K562 (cell line): ENCODE results near the gene CYP11A1. TPM values are rescaled to one million over a fixed set of nuclear protein-coding genes. Genes with fewer than 3 reads are reported as not detected.

Experiments used
- CBFA2T3 ChIP-seq: fragments of 450-650 bp; IDR thresholded peaks from 2 replicates; pipeline ENCODE4 v1.6.1; 2017
- CHD1 ChIP-seq: fragments of 200-600 bp; sonication (generic); IDR thresholded peaks from one replicate; pipeline ENCODE4 v1.6.1; 2012; ENCODE audit warnings: mild to moderate bottlenecking, moderate library complexity, low read length, inconsistent platforms
- ETV5 ChIP-seq: sonication (generic); formaldehyde crosslinking; IDR thresholded peaks from 2 replicates; pipeline ENCODE4 v1.4.0; 2020; ENCODE audit warnings: low read depth, mild to moderate bottlenecking, missing genetic modification reagents
- JUN ChIP-seq, 2 experiments: sonication (generic) in 1 of 2; formaldehyde crosslinking in 1 of 2; IDR thresholded peaks; 2 replicates each; pipeline versions ENCODE4 v1.6.1 to v1.8.0; 2012 to 2022; ENCODE audit warnings: borderline replicate concordance in 2 of 2, mild to moderate bottlenecking in 2 of 2, improper control_type of control experiment in 1 of 2, low read depth in 1 of 2, low read length in 1 of 2, missing genetic modification reagents in 1 of 2
- MAFG ChIP-seq: fragments of 450-650 bp; conservative IDR thresholded peaks from 2 replicates; pipeline ENCODE4 v1.6.1; 2016; ENCODE audit warnings: missing genetic modification characterization, missing compliant biosample characterization
- MEIS2 ChIP-seq: fragments of 450-650 bp; IDR thresholded peaks from 2 replicates; pipeline ENCODE4 v1.6.1; 2014; ENCODE audit warnings: mild to moderate bottlenecking; ENCODE audit not compliant: partially characterized antibody
- MYC ChIP-seq, 2 experiments: fragments of 250-450 bp in 1 of 2; sonication (Bioruptor Pico) in 1 of 2; IDR thresholded peaks; 2 replicates each; pipeline versions ENCODE4 v1.5.1 to v1.6.1; 2012 to 2021; ENCODE audit warnings: low read depth in 2 of 2, borderline replicate concordance in 1 of 2, improper control_type of control experiment in 1 of 2, low read length in 1 of 2, mild to moderate bottlenecking in 1 of 2, moderate library complexity in 1 of 2
- RAD21 ChIP-seq, 2 experiments: fragments of 250-450 bp in 1 of 2; fragments of 450-650 bp in 1 of 2; sonication (Bioruptor Pico) in 1 of 2; formaldehyde crosslinking in 1 of 2; IDR thresholded peaks in 1 of 2; conservative IDR thresholded peaks in 1 of 2; 2 replicates each; pipeline versions ENCODE4 v1.4.0 to v1.8.0; 2020 to 2022; ENCODE audit warnings: mild to moderate bottlenecking in 2 of 2, moderate library complexity in 1 of 2
- RBM25 ChIP-seq: fragments of 200-400 bp; formaldehyde crosslinking; IDR thresholded peaks from 2 replicates; pipeline ENCODE4 v1.6.1; 2018; ENCODE audit warnings: low read length, low read depth, moderate library complexity; ENCODE audit not compliant: severe bottlenecking
- RFX1 ChIP-seq: fragments of 450-650 bp; IDR thresholded peaks from 2 replicates; pipeline ENCODE4 v1.6.1; 2016; ENCODE audit warnings: mild to moderate bottlenecking, moderate library complexity
- SMAD1 ChIP-seq: fragments of 150-350 bp; IDR thresholded peaks from 2 replicates; pipeline ENCODE4 v1.6.1; 2014; ENCODE audit warnings: low read length, low read depth; ENCODE audit not compliant: partially characterized antibody
- SMAD3 ChIP-seq: fragments of 450-650 bp; formaldehyde crosslinking; conservative IDR thresholded peaks from 2 replicates; pipeline ENCODE4 v1.4.0; 2020; ENCODE audit warnings: mild to moderate bottlenecking
- TEAD1 ChIP-seq, 2 experiments: fragments of 450-650 bp in 1 of 2; sonication (generic) in 1 of 2; formaldehyde crosslinking; IDR thresholded peaks; 2 replicates each; pipeline versions ENCODE4 v1.4.0 to v1.8.0; 2020 to 2022; ENCODE audit warnings: mild to moderate bottlenecking in 2 of 2, missing genetic modification reagents in 1 of 2
- USF1 ChIP-seq: sonication (generic); formaldehyde crosslinking; IDR thresholded peaks from 2 replicates; pipeline ENCODE4 v1.9.0; 2022; ENCODE audit warnings: mild to moderate bottlenecking, missing genetic modification reagents
- VEZF1 ChIP-seq: fragments of 200-800 bp; sonication (Bioruptor generic); IDR thresholded peaks from 2 replicates; pipeline ENCODE4 v1.6.1; 2017; ENCODE audit warnings: missing genetic modification characterization, missing compliant biosample characterization
- ZBTB7A ChIP-seq: IDR thresholded peaks from 2 replicates; pipeline ENCODE4 v1.6.1; 2011; ENCODE audit warnings: low read depth, mild to moderate bottlenecking, low read length, moderate library complexity, borderline replicate concordance; ENCODE audit not compliant: control insufficient read depth
- ZKSCAN1 ChIP-seq: fragments of 150-350 bp; IDR thresholded peaks from 2 replicates; pipeline ENCODE4 v1.6.1; 2016; ENCODE audit warnings: low read depth, low read length
- ZNF431 ChIP-seq: sonication (generic); formaldehyde crosslinking; IDR thresholded peaks from 2 replicates; pipeline ENCODE4 v1.8.0; 2022; ENCODE audit warnings: mild to moderate bottlenecking, missing genetic modification reagents
- polyA plus RNA-seq, 8 experiments: library from polyadenylated mRNA; depleted of rRNA in 4 of 8; stranded (reverse) in 5 of 8; unstranded in 3 of 8; fragments of >200 nt; fragmentation: Nextera tagmentation in 2 of 8; fragmentation: Illumina TruSeq in 1 of 8; extraction: Ambion mirVana in 2 of 8; extraction: Trizol in 1 of 8; gene quantifications; 2 replicates each; pipeline versions ENCODE4 v1.2.1 to v1.2.3, GENCODE V29; 2011 to 2014; ENCODE audit warnings: inconsistent platforms in 1 of 8, missing spikeins in 1 of 8
- total RNA-seq, 7 experiments: library from RNA; depleted of rRNA in 6 of 7; stranded (reverse); fragments of >200 nt in 6 of 7; fragmentation: Illumina TruSeq in 2 of 7; extraction: Trizol in 2 of 7; gene quantifications; 2 replicates each; pipeline versions ENCODE4 v1.2.1 to v1.2.3, GENCODE V29; 2011 to 2021; ENCODE audit warnings: low replicate concordance in 1 of 7
- TF ChIP-seq, protein P1 (sequence below): IDR thresholded peaks from 2 replicates; pipeline ENCODE4 v1.6.1; 2011; ENCODE audit warnings: borderline replicate concordance, low read depth, mild to moderate bottlenecking, moderate library complexity, low read length; ENCODE audit not compliant: insufficient read depth, poor library complexity, severe bottlenecking
- TF ChIP-seq, protein P2 (sequence below): fragments of 450-650 bp; IDR thresholded peaks from 2 replicates; pipeline ENCODE4 v1.6.1; 2016; ENCODE audit warnings: low read depth, mild to moderate bottlenecking, moderate library complexity

The CYP11A1 gene
- total and polyA plus RNA-seq, 9 of the 15 experiments (the other 6 are each of a cell fraction or from before 2014, with no cell fraction given), result 0.06 to 0.24 (median 0.10) TPM; not detected in 4

DNA sequence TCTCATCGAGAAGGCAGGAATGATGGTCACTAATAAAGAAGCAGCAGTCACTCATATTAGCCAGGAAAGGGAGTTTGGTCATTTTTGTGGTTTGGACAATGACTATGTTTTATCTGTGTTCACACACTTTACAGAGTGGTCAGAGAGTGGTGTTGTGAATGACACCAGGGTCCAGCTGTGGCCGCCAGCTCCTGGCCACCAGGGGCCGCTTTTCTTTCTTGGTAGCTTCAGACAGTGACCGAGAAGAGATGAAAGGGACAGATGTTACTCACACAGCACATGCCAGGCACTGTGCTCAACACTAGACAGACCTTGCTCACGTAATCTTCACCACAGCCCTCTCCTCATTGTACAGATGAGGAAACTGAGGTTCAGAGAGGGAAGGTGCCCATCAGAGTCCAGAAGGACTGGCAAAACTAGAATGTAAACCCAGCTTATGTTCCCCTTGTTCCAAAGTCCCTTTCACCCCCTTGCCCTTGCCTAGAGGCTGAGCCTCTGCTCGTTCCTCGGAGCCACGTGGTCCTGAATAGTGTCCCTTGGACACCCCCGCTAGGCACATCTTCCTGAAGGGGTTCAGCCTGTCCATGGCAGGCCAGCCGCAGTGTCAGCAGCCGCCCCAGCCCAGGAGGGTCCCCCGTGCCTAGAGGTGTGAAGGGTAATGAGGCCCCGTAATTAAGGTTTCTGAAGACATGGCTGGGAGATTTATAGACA, 55.6 kb downstream of the CYP11A1 start (continued):
- TF ChIP-seq RAD21 (CRISPR knock-in tag; conservative IDR thresholded peaks at IDR 0.05 in 1 of 2, IDR thresholded peaks at IDR 0.05 in 1 of 2) (peak; percentile 60 to 77), CHD1 (no peak), MEIS2 (peak; percentile 77), VEZF1 (CRISPR knock-in tag) (no peak), JUN (IDR thresholded peaks at IDR 0.05; ENCODE audit: borderline replicate concordance, low read depth, low read length) (0 out of 2 replicates have a peak, but pooled peaks have one; percentile 40), JUN (CRISPR knock-in tag; IDR thresholded peaks at IDR 0.05; ENCODE audit: borderline replicate concordance) (no peak), RBM25 (peak; percentile 21), RFX1 (no peak), ETV5 (CRISPR knock-in tag) (no peak), MAFG (tag) (peak; percentile 20; the same call in 1 of the 2 replicates), TEAD1 (CRISPR knock-in tag; IDR thresholded peaks at IDR 0.05) (0 out of 4 replicates have a peak, but pooled peaks of 1 of the 2 experiments have one; percentile 15), ZNF431 (no peak), CBFA2T3 (peak; percentile 72), SMAD1 (peak; percentile 41), USF1 (0 out of 2 replicates have a peak, but pooled peaks have one; percentile 42), MYC (IDR thresholded peaks at IDR 0.05; ENCODE audit: low read depth, low read length) (peak; percentile 59; the same call in 1 of the 2 replicates), MYC (CRISPR knock-in tag; IDR thresholded peaks at IDR 0.05; ENCODE audit: borderline replicate concordance, low read depth) (no peak), ZBTB7A (peak; percentile 71; the same call in 1 of the 2 replicates), ZKSCAN1 (0 out of 2 replicates have a peak, but pooled peaks have one; percentile 15), SMAD3 (CRISPR knock-in tag) (no peak)
- TF ChIP-seq, protein P1, sequence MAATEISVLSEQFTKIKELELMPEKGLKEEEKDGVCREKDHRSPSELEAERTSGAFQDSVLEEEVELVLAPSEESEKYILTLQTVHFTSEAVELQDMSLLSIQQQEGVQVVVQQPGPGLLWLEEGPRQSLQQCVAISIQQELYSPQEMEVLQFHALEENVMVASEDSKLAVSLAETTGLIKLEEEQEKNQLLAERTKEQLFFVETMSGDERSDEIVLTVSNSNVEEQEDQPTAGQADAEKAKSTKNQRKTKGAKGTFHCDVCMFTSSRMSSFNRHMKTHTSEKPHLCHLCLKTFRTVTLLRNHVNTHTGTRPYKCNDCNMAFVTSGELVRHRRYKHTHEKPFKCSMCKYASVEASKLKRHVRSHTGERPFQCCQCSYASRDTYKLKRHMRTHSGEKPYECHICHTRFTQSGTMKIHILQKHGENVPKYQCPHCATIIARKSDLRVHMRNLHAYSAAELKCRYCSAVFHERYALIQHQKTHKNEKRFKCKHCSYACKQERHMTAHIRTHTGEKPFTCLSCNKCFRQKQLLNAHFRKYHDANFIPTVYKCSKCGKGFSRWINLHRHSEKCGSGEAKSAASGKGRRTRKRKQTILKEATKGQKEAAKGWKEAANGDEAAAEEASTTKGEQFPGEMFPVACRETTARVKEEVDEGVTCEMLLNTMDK, result peak; percentile 79
- TF ChIP-seq, protein P2, sequence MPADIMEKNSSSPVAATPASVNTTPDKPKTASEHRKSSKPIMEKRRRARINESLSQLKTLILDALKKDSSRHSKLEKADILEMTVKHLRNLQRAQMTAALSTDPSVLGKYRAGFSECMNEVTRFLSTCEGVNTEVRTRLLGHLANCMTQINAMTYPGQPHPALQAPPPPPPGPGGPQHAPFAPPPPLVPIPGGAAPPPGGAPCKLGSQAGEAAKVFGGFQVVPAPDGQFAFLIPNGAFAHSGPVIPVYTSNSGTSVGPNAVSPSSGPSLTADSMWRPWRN, result peak; percentile 66
